Adrenal gland (tissue), 12 donors: ENCODE data around the gene COPRS. TPM values are rescaled to one million over a fixed set of nuclear protein-coding genes. Genes with fewer than 3 reads are reported as not detected.

Experiments used
- DNase-seq, 7 donors: peaks; one replicate each; pipeline ENCODE4 v3.0.0-alpha.2; 2019 to 2020
- H3K27ac ChIP-seq, 5 donors: fragments of 200-600 bp; sonication (generic) in 4 of 5; 1 replicate in 3 of 5; 2 replicates in 2 of 5; pipeline versions ENCODE4 v1.5.1 to v1.8.0; 2016 to 2020; ENCODE audit warnings: mild to moderate bottlenecking in 1 of 5
- H3K27me3 ChIP-seq: fragments of 200-600 bp; 2 replicates; pipeline ENCODE4 v1.8.0; 2021
- H3K36me3 ChIP-seq, 2 donors: fragments of 200-600 bp; replicated peaks in 1 of 2; 1 replicate in 1 of 2; 2 replicates in 1 of 2; pipeline versions ENCODE4 v1.5.1 to v1.8.0; 2018 to 2022
- H3K4me1 ChIP-seq, 2 donors: fragments of 200-600 bp; replicated peaks in 1 of 2; 1 replicate in 1 of 2; 2 replicates in 1 of 2; pipeline versions ENCODE4 v1.5.1 to v1.8.0; 2018 to 2021
- H3K4me3 ChIP-seq, 4 donors: fragments of 200-600 bp; sonication (generic) in 3 of 4; one replicate each; pipeline ENCODE4 v1.5.1; 2016 to 2018
- H3K9me3 ChIP-seq, 3 donors: fragments of 200-600 bp; sonication (generic) in 1 of 3; replicated peaks in 1 of 3; 1 replicate in 2 of 3; 2 replicates in 1 of 3; pipeline versions ENCODE4 v1.5.1 to v1.8.0; 2016 to 2021
- CTCF ChIP-seq, 6 experiments: fragments of 450-650 bp in 4 of 6; fragments of 200-600 bp in 2 of 6; sonication (generic) in 1 of 6; IDR thresholded peaks; 1 replicate in 5 of 6; 2 replicates in 1 of 6; pipeline versions ENCODE4 v1.5.1 to v1.8.0; 2016 to 2021; ENCODE audit warnings: antibody characterized with exemption in 6 of 6, mild to moderate bottlenecking in 2 of 6, moderate library complexity in 1 of 6
- POLR2A ChIP-seq, 2 donors: fragments of 450-650 bp; IDR thresholded peaks; one replicate each; pipeline ENCODE4 v1.6.1; 2017; ENCODE audit warnings: antibody characterized with exemption in 2 of 2, mild to moderate bottlenecking in 2 of 2, moderate library complexity in 1 of 2
- WGBS, 4 donors: extraction: QIAGEN DNeasy Blood & Tissue Kit in 2 of 4; methylation state at CpG; one replicate each; pipeline versions ENCODE4 v1.1.5 to v1.1.7; 2013 to 2017; 5-methylcytosine and 5-hydroxymethylcytosine counted together
- intact Hi-C, 2 donors: fragments of 100-400 bp; cut with DNase I; formaldehyde crosslinking; loops; one replicate each; pipeline versions ENCODE4 v1.14.1 to v1.15.0; 2022 to 2023
- polyA plus RNA-seq, 3 donors: library from polyadenylated mRNA; stranded (reverse); fragments of 200-250 nt in 2 of 3; fragments of 350-450 nt in 1 of 3; fragmentation: Illumina TruSeq in 1 of 3; extraction: RNeasy Lipid Tissue Mini Kit (QIAGEN cat#74804) in 1 of 3; gene quantifications; one replicate each; pipeline ENCODE4 v1.2.3, GENCODE V29; 2013 to 2014
- total RNA-seq, 9 donors: library from RNA; depleted of rRNA in 4 of 9; stranded (reverse); fragments of >200 nt in 4 of 9; fragments of 120-200 nt in 1 of 9; fragmentation: NEBNext Ultra II Directional in 1 of 9; extraction: Animal tissue kit (Norgen Biotek cat#: 25700) in 1 of 9; gene quantifications; one replicate each; pipeline versions ENCODE4 v1.1.0 to v1.2.4, GENCODE V29; 2013 to 2023
- donor health status: healthy with polysubstance abuse.
- donor health status: Bipolar disorder and iron deficiency.
- donor health status: DM: yes; HTN: yes; CAD: no.
- donor health status: DM: no; HTN: no; CAD: no.
- donor health status: DM: no; HTN: no; CAD: no.
- donor health status: DM: yes; HTN: yes; CAD: no.

COPRS gene
- total and polyA plus RNA-seq, 12 donors = 31.0 to 126 (median 50.8) TPM

GRCh38 chr17:31875081-31875480, 16.0 kb upstream of the COPRS start:
- H3K4me3 ChIP-seq = no peak overlapping the region
- WGBS, 4 donors = 93 to 100% (median 95%) methylated on average over 2 of the region's 2 CpGs
- no peak for DNase-seq
- TF ChIP-seq POLR2A (IDR thresholded peaks at IDR 0.05) (no peak), CTCF (IDR thresholded peaks at IDR 0.05) (no peak)
- H3K4me1 ChIP-seq = no peaks in the 10 kb centered on the region
- no peaks in the 10 kb centered on the region for H3K9me3 ChIP-seq
- intact Hi-C loops = no loop called here
- no peaks in the 10 kb centered on the region for H3K27me3 ChIP-seq
- no peak overlapping the region for H3K27ac ChIP-seq
- H3K36me3 ChIP-seq = peaks cover 0 to 94% of the 10 kb centered on the region in 2 donors

GRCh38 chr17:31869797-31870568, 10.9 kb upstream of the COPRS start:
- H3K27me3 ChIP-seq = no peaks in the 10 kb centered on the region
- no peak overlapping the region for H3K4me3 ChIP-seq
- no peak for TF ChIP-seq POLR2A (IDR thresholded peaks at IDR 0.05)
- TF ChIP-seq CTCF (IDR thresholded peaks at IDR 0.05) = no peak
- DNase-seq = no peak
- intact Hi-C loops = no loop called here
- H3K27ac ChIP-seq = no peak overlapping the region
- 89 to 93% (median 91%) methylated on average over 5 of the region's 5 CpGs for WGBS, 4 donors
- H3K9me3 ChIP-seq = no peaks in the 10 kb centered on the region
- no peaks in the 10 kb centered on the region for H3K4me1 ChIP-seq
- H3K36me3 ChIP-seq = peaks cover 0 to 84% of the 10 kb centered on the region in 2 donors

GRCh38 chr17:31869031-31869430, 10.0 kb upstream of the COPRS start:
- intact Hi-C loops = no loop called here
- H3K4me3 ChIP-seq = no peak overlapping the region
- 99 to 100% (median 100%) methylated on average over 2 of the region's 2 CpGs for WGBS, 4 donors
- DNase-seq = no peak
- no peaks in the 10 kb centered on the region for H3K4me1 ChIP-seq
- peaks cover 0 to 84% of the 10 kb centered on the region in 2 donors for H3K36me3 ChIP-seq
- H3K27ac ChIP-seq = no peak overlapping the region
- H3K9me3 ChIP-seq = no peaks in the 10 kb centered on the region
- TF ChIP-seq POLR2A (IDR thresholded peaks at IDR 0.05) = no peak
- H3K27me3 ChIP-seq = no peaks in the 10 kb centered on the region

- 10 to 28% (median 15%) methylated on average over 8 to 16 of the region's 16 CpGs for WGBS, 4 donors
- Histone ChIP-seq H3K4me1 (peaks cover 9 to 17% of the 10 kb centered on the region in 2 donors), H3K9me3 (no peaks in the 10 kb centered on the region), H3K4me3 (peak overlapping the region in 1 of 4 donors; percentile 88), H3K27ac (peak overlapping the region in 1 of 5 donors; percentile 95), H3K36me3 (peaks cover 0 to 24% of the 10 kb centered on the region in 2 donors), H3K27me3 (no peaks in the 10 kb centered on the region)
- TF ChIP-seq CTCF (IDR thresholded peaks at IDR 0.05) (no peak), POLR2A (IDR thresholded peaks at IDR 0.05) (no peak)
- intact Hi-C loops = loop anchor here in 1 of 2 donors (5.0 kb wide), 1 partner anchor 302 kb away; no protein-coding TSS in a partner anchor
- DNase-seq = no peak
Observed at GRCh38 chr17:31859487-31860008, 504 bp upstream of the COPRS start.
